Measurements from ENCODE around the gene PLPPR3.

DNA sequence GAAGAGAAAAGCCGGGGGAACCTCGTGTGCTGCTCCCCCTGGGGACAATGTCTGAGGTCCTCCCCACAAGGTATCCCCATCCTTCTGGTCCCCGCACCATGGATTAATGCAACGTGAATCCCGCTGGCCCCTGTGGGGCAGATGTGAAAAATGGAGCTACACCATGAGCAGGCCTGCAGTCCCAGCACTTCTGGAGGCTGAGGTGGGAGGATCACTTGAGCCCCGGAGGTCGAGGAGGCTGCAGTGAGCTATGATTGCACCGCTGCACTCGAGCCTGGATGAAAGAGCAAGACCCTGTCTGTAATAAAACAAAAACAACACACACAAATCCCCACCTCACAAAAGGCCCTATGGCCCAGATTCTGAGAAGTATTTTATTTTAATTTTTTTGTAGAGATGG is 36.5 kb upstream of the PLPPR3 start:
- TF ChIP-seq SUZ12 (IDR thresholded peaks at IDR 0.05), result no peak
- no peak for TF ChIP-seq HDGF (IDR thresholded peaks at IDR 0.05; ENCODE audit: borderline replicate concordance)
- TF ChIP-seq BHLHE40 (IDR thresholded peaks at IDR 0.05; ENCODE audit: borderline replicate concordance), result no peak
- TF ChIP-seq, protein P1, sequence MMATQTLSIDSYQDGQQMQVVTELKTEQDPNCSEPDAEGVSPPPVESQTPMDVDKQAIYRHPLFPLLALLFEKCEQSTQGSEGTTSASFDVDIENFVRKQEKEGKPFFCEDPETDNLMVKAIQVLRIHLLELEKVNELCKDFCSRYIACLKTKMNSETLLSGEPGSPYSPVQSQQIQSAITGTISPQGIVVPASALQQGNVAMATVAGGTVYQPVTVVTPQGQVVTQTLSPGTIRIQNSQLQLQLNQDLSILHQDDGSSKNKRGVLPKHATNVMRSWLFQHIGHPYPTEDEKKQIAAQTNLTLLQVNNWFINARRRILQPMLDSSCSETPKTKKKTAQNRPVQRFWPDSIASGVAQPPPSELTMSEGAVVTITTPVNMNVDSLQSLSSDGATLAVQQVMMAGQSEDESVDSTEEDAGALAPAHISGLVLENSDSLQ (IDR thresholded peaks at IDR 0.05), result no peak
- no peak for TF ChIP-seq TARDBP (IDR thresholded peaks at IDR 0.05)
- no peak for TF ChIP-seq FOXM1 (IDR thresholded peaks at IDR 0.05; ENCODE audit: borderline replicate concordance)
- no peak for TF ChIP-seq L3MBTL2 (conservative IDR thresholded peaks at IDR 0.05)
- TF ChIP-seq FOXA1 (IDR thresholded peaks at IDR 0.05), result no peak
